Gastroesophageal sphincter (tissue), 4 donors: ENCODE measurements around the gene NUP210L. TPM values are rescaled to one million over a fixed set of nuclear protein-coding genes. Genes with fewer than 3 reads are reported as not detected.
"Not testable (repeated sequence)": the region's sequence is repeated elsewhere in the genome, so short reads cannot be mapped to it uniquely, and the experiment has no call there.

ENCODE experiments used
- ATAC-seq: fragments of 150-250 bp; one replicate; pipeline ENCODE4 v1.9.1; 2016; ENCODE audit warnings: mild to moderate bottlenecking, moderate library complexity
- H3K27ac ChIP-seq, 4 donors: fragments of 200-600 bp; sonication (generic) in 3 of 4; 1 replicate in 3 of 4; 2 replicates in 1 of 4; pipeline ENCODE4 v1.5.1; 2016 to 2019
- H3K27me3 ChIP-seq: fragments of 200-600 bp; sonication (generic); one replicate; pipeline ENCODE4 v1.5.1; 2019
- H3K36me3 ChIP-seq, 2 donors: fragments of 200-600 bp; sonication (generic); one replicate each; pipeline ENCODE4 v1.5.1; 2019; ENCODE audit warnings: control low read depth in 1 of 2
- H3K4me1 ChIP-seq, 3 donors: fragments of 200-600 bp; sonication (generic); 1 replicate in 2 of 3; 2 replicates in 1 of 3; pipeline ENCODE4 v1.5.1; 2016 to 2019; ENCODE audit warnings: control low read depth in 2 of 3
- H3K4me3 ChIP-seq, 2 donors: fragments of 200-600 bp; sonication (generic); one replicate each; pipeline ENCODE4 v1.5.1; 2019; ENCODE audit warnings: mild to moderate bottlenecking in 1 of 2, moderate library complexity in 1 of 2
- H3K9me3 ChIP-seq, 3 donors: fragments of 200-600 bp; sonication (generic); one replicate each; pipeline ENCODE4 v1.5.1; 2017 to 2019; ENCODE audit warnings: control low read depth in 2 of 3
- EP300 ChIP-seq: sonication (generic); formaldehyde crosslinking; IDR thresholded peaks from one replicate; pipeline ENCODE4 v1.6.1; 2017; ENCODE audit warnings: antibody characterized with exemption, mild to moderate bottlenecking
- POLR2A ChIP-seq, 2 donors: fragments of 450-650 bp; IDR thresholded peaks; one replicate each; pipeline ENCODE4 v1.6.1; 2017; ENCODE audit warnings: antibody characterized with exemption in 2 of 2, mild to moderate bottlenecking in 2 of 2, moderate library complexity in 1 of 2
- POLR2AphosphoS5 ChIP-seq: sonication (generic); formaldehyde crosslinking; IDR thresholded peaks from one replicate; pipeline ENCODE4 v1.6.1; 2017; ENCODE audit warnings: antibody characterized with exemption
- WGBS, 2 donors: methylation state at CpG; one replicate each; pipeline ENCODE4 v1.1.5; 2018; ENCODE audit warnings: low coverage in 1 of 2; 5-methylcytosine and 5-hydroxymethylcytosine counted together
- total RNA-seq, 4 donors: library from RNA; depleted of rRNA; stranded (reverse); fragments of >200 nt; gene quantifications; one replicate each; pipeline ENCODE4 v1.1.0, GENCODE V29; 2016
- TF ChIP-seq, protein P1 (sequence below), 4 experiments: fragments of 200-600 bp in 2 of 4; fragments of 450-650 bp in 2 of 4; sonication (generic) in 1 of 4; IDR thresholded peaks; one replicate each; pipeline ENCODE4 v1.5.1; 2017 to 2019; ENCODE audit warnings: antibody characterized with exemption in 4 of 4, mild to moderate bottlenecking in 2 of 4, moderate library complexity in 2 of 4

The NUP210L gene
- total RNA-seq, 4 donors from 2014 or later: not detected

DNA sequence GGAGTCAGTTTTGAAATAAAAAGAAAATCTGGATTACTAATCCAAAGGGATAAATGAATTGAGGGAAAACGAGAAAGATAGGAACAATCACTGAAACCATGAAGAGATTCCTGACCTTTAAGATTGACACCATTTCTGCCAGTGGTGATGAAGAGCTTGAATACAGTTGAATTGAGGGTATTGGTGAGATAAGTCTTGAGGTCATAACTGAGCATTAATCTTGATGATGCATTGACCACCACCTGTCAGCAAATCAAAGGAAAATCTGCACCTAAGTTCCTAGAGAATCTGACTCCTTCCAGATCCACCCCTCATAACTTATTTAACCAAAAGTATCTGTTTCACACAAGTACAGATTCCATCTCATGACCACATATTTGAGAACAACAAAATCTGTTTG is 142.7 kb downstream of the NUP210L start:
- H3K27ac ChIP-seq: no peak overlapping the region
- H3K4me3 ChIP-seq: no peak overlapping the region
- TF ChIP-seq EP300 (no peak), POLR2AphosphoS5 (no peak), POLR2A (IDR thresholded peaks at IDR 0.05) (no peak)
- TF ChIP-seq, protein P1, sequence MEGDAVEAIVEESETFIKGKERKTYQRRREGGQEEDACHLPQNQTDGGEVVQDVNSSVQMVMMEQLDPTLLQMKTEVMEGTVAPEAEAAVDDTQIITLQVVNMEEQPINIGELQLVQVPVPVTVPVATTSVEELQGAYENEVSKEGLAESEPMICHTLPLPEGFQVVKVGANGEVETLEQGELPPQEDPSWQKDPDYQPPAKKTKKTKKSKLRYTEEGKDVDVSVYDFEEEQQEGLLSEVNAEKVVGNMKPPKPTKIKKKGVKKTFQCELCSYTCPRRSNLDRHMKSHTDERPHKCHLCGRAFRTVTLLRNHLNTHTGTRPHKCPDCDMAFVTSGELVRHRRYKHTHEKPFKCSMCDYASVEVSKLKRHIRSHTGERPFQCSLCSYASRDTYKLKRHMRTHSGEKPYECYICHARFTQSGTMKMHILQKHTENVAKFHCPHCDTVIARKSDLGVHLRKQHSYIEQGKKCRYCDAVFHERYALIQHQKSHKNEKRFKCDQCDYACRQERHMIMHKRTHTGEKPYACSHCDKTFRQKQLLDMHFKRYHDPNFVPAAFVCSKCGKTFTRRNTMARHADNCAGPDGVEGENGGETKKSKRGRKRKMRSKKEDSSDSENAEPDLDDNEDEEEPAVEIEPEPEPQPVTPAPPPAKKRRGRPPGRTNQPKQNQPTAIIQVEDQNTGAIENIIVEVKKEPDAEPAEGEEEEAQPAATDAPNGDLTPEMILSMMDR (IDR thresholded peaks at IDR 0.05): no peak
- WGBS, 2 donors: 43 to 60% methylated on average over 1 of the region's 1 CpG
- no peak for ATAC-seq
- H3K4me1 ChIP-seq: no peaks in the 10 kb centered on the region
- no peaks in the 10 kb centered on the region for H3K27me3 ChIP-seq
- H3K9me3 ChIP-seq: no peaks in the 10 kb centered on the region
- no peaks in the 10 kb centered on the region for H3K36me3 ChIP-seq

DNA sequence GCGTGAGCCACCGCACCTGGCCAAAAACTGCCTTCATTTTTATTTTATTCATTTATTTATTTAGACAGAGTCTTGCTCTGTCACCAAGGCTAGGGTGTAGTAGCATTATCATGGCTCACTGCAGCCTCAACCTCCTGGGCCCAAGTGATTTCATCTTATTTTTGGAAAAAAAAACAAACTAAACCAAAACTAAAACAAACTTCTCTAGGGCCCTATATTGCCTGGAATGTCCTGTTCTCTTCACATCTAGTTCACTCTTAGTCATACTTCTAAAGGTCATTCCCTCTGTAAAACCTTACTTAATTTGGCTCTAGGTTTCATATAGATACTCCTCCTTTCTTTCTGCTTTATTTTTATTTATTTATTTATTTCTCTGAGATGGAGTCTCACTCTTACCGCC is 148.7 kb downstream of the NUP210L start:
- Histone ChIP-seq H3K27me3 (no peaks in the 10 kb centered on the region), H3K4me1 (no peaks in the 10 kb centered on the region), H3K27ac (no peak overlapping the region), H3K4me3 (no peak overlapping the region), H3K36me3 (no peaks in the 10 kb centered on the region), H3K9me3 (no peaks in the 10 kb centered on the region)
- TF ChIP-seq POLR2A (IDR thresholded peaks at IDR 0.05) (no peak), EP300 (no peak), POLR2AphosphoS5 (no peak)
- TF ChIP-seq, protein P1 (IDR thresholded peaks at IDR 0.05): no peak
- no peak for ATAC-seq
- 88 to 92% methylated on average over 2 to 3 of the region's 3 CpGs for WGBS, 2 donors

DNA sequence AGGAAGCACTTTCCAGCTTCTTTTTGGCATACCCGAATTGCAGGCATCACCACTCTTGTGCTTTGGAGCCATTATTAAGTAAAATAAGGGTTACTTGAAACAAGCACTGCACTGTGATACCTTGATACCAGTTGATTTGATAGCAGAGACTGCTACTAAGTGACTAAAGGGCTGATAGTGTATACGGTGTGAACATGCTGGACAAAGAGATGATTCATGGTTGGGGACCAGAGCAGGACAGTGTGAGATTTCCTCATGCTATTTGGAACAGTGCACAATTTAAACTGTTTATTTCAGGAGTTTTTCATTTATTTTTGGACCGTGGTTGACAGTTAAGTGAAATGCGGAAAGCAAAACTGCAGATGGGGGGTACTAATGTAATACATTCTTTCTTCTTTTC is 154.5 kb downstream of the NUP210L start:
- TF ChIP-seq EP300 (no peak), POLR2A (IDR thresholded peaks at IDR 0.05) (no peak), POLR2AphosphoS5 (no peak)
- TF ChIP-seq, protein P1 (IDR thresholded peaks at IDR 0.05): no peak
- Histone ChIP-seq H3K4me3 (no peak overlapping the region), H3K27ac (no peak overlapping the region), H3K9me3 (no peaks in the 10 kb centered on the region), H3K36me3 (peaks cover 0 to 10% of the 10 kb centered on the region in 2 donors), H3K4me1 (peaks cover 0 to 1% (median 0%) of the 10 kb centered on the region in 3 donors), H3K27me3 (no peaks in the 10 kb centered on the region)
- ATAC-seq: no peak
- WGBS, 2 donors: 70 to 73% methylated on average over 4 of the region's 4 CpGs

DNA sequence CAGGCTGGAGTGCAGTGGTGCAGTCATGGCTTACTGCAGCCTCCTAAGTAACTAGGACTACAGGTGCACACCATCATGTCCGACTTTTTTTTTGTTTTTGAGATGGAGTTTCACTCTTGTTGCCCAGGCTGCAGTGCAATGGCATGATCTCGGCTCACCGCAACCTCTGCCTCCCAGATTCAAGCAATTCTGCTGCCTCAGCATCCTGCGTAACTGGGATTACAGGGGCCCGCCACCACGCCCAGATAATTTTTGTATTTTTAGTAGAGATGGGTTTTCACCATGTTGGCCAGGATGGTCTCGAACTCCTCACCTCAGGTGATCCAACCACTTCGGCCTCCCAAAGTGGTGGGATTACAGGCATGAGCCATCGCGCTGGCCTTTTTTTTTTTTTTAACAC is 158.0 kb downstream of the NUP210L start:
- H3K9me3 ChIP-seq, H3K27ac ChIP-seq, H3K4me3 ChIP-seq, H3K27me3 ChIP-seq, ATAC-seq: not testable (repeated sequence)
- peaks cover 3 to 31% (median 11%) of the 10 kb centered on the region in 3 donors for H3K4me1 ChIP-seq
- peaks cover 0 to 45% of the 10 kb centered on the region in 2 donors for H3K36me3 ChIP-seq
- 89 to 100% methylated on average over 2 to 9 of the region's 10 CpGs for WGBS, 2 donors

DNA sequence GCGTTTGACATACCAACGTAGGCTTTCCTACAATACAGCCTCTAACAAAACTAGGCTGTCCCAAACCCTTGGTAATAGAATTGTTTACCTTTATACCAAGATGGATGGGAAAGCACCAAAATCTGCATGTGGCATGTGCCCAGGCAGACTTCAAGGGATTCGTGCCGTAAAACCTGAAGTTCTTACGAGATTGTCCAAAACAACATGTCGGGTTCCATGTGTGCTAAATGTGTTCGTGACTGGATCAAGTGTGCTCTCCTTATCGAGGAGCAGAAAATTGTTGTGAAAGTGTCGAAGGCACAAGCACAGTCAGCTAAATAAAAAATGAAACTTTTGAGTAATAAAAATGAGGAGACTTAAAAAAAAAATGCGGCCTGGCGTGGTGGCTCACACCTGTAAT is 159.2 kb downstream of the NUP210L start:
- Histone ChIP-seq H3K27me3 (no peaks in the 10 kb centered on the region), H3K4me3 (no peak overlapping the region), H3K4me1 (peaks cover 6 to 37% (median 15%) of the 10 kb centered on the region in 3 donors), H3K27ac (no peak overlapping the region), H3K9me3 (no peaks in the 10 kb centered on the region), H3K36me3 (peaks cover 0 to 48% of the 10 kb centered on the region in 2 donors)
- ATAC-seq: no peak
- TF ChIP-seq, protein P1 (IDR thresholded peaks at IDR 0.05): no peak
- TF ChIP-seq POLR2AphosphoS5 (no peak), EP300 (no peak)
- WGBS, 2 donors: 82 to 91% methylated on average over 4 to 11 of the region's 11 CpGs
